PC-9 (cell line): ENCODE results near the gene RCSD1. TPM values are rescaled to one million over a fixed set of nuclear protein-coding genes. Genes with fewer than 3 reads are reported as not detected.

ENCODE experiments used
- BruUV-seq: library from RNA; stranded (reverse); fragments of 400-500 nt; replicated peaks from 2 replicates; lab custom pipeline; 2021; lab: Mats Ljungman, UMichigan
- CTCF ChIA-PET: fragments of 300-600 bp; sonication (Branson Sonifier 250); formaldehyde crosslinking; loops from one replicate; lab custom pipeline; 2022; ENCODE audit warnings: antibody characterized with exemption; lab: Charles Lee
- POLR2A ChIA-PET: fragments of 300-600 bp; sonication (Branson Sonifier 250); formaldehyde crosslinking; loops from one replicate; lab custom pipeline; 2022; ENCODE audit warnings: antibody characterized with exemption; ENCODE audit not compliant: unreplicated experiment; lab: Charles Lee
- DNase-seq, 2 experiments: peaks; one replicate each; pipeline versions ENCODE4 v3.0.0 to v3.0.0-alpha.2; 2015 to 2022; ENCODE audit warnings: mixed read lengths in 1 of 2
- H2AFZ ChIP-seq: fragments of 200-600 bp; sonication (generic); 2 replicates; pipeline ENCODE4 v1.8.1; 2017; ENCODE audit warnings: antibody characterized with exemption
- H3F3A ChIP-seq: fragments of 200-600 bp; sonication (generic); 2 replicates; pipeline ENCODE4 v1.8.1; 2017; ENCODE audit warnings: antibody characterized with exemption, mild to moderate bottlenecking, low read depth; ENCODE audit not compliant: insufficient read depth
- H3K27ac ChIP-seq: fragments of 200-600 bp; sonication (generic); 2 replicates; pipeline ENCODE4 v1.6.1; 2016; ENCODE audit warnings: mixed run types
- H3K27me3 ChIP-seq: fragments of 200-600 bp; sonication (generic); 2 replicates; pipeline ENCODE4 v1.6.1; 2016; ENCODE audit warnings: low read depth, mixed run types; ENCODE audit not compliant: insufficient read depth
- H3K36me3 ChIP-seq: fragments of 200-600 bp; sonication (generic); 2 replicates; pipeline ENCODE4 v1.6.1; 2016; ENCODE audit warnings: low read depth, mixed run types
- H3K4me1 ChIP-seq: fragments of 200-600 bp; sonication (generic); replicated peaks from 2 replicates; pipeline ENCODE4 v1.6.1; 2016; ENCODE audit warnings: mixed run types; ENCODE audit not compliant: insufficient read depth
- H3K4me2 ChIP-seq: fragments of 200-600 bp; sonication (generic); 2 replicates; pipeline ENCODE4 v1.6.1; 2017; ENCODE audit warnings: mixed run types
- H3K4me3 ChIP-seq: fragments of 200-600 bp; sonication (generic); 2 replicates; pipeline ENCODE4 v1.6.1; 2016; ENCODE audit warnings: mixed run types
- H3K79me2 ChIP-seq: fragments of 200-600 bp; sonication (generic); 2 replicates; pipeline ENCODE4 v1.6.1; 2017; ENCODE audit warnings: low read depth, mixed run types
- H3K9me2 ChIP-seq: fragments of 200-600 bp; sonication (generic); 2 replicates; pipeline ENCODE4 v1.8.1; 2017; ENCODE audit warnings: mild to moderate bottlenecking; ENCODE audit not compliant: insufficient read depth
- H3K9me3 ChIP-seq: fragments of 200-600 bp; sonication (generic); 2 replicates; pipeline ENCODE4 v1.8.1; 2016; ENCODE audit warnings: low read depth; ENCODE audit not compliant: insufficient read depth
- H4K20me1 ChIP-seq: fragments of 200-600 bp; sonication (generic); 2 replicates; pipeline ENCODE4 v1.8.1; 2017; ENCODE audit not compliant: insufficient read depth
- EZH2 ChIP-seq: fragments of 200-600 bp; sonication (generic); IDR thresholded peaks from 2 replicates; pipeline ENCODE4 v1.8.0; 2017; ENCODE audit warnings: antibody characterized with exemption, low read depth
- intact Hi-C: fragments of 100-400 bp; cut with micrococcal nuclease; formaldehyde crosslinking; loops from one replicate; pipeline ENCODE4 v1.10.0; 2022; ENCODE audit not compliant: unreplicated experiment
- total RNA-seq: library from RNA; stranded (reverse); gene quantifications from 2 replicates; pipeline ENCODE4 v1.2.3, GENCODE V29; 2021
- TF ChIP-seq, protein P1 (sequence below): fragments of 200-600 bp; sonication (generic); conservative IDR thresholded peaks from 2 replicates; pipeline ENCODE4 v1.6.1; 2017; ENCODE audit warnings: mixed run types, antibody characterized with exemption, mild to moderate bottlenecking, moderate library complexity

Gene RCSD1
- total RNA-seq, 1 experiment from 2014 or later, result not detected

DNA sequence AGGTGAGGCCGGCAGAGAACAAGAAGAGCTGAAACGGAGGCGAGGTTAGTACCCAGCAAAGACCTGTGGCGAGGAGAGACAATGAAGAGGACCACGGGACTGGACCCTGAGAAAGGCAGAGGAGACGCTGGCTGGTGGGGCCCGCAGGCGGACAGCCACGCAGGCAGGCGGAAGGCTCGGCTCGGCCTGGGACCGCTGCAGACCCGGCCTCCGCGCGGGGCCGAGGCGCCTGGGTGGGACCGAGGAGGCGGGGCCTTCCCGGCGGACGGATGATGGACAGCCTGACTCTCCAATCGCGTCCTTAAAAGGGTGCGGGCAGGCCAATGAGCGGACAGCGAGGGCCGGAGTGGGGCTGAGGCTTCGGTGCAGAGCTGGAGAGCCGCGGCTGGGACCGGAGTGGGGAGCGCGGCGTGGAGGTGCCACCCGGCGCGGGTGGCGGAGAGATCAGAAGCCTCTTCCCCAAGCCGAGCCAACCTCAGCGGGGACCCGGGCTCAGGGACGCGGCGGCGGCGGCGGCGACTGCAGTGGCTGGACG is 91.7 kb downstream of the RCSD1 start, which contains the start of gene MPZL1:
TSS of gene MPZL1 (plus strand) at position 366 of the 535 bp plus-strand sequence. CDS start 170 bp downstream, outside the sequence.
- Histone ChIP-seq H3K27me3 (no peaks in the 10 kb centered on the region), H3K27ac (peak within 1 kb of the TSS; percentile 46), H3K36me3 (no peaks in the 10 kb centered on the region), H3K9me2 (no peaks in the 10 kb centered on the region), H3K9me3 (no peaks in the 10 kb centered on the region), H3K4me2 (peak within 1 kb of the TSS; percentile 95), H3K4me3 (peak within 1 kb of the TSS; percentile 74), H4K20me1 (peaks cover 10% of the 10 kb centered on the region), H3K4me1 (peaks cover 32% of the 10 kb centered on the region), H3F3A (peaks cover 10% of the 10 kb centered on the region; the same call in 1 of the 2 replicates), H2AFZ (peak within 1 kb of the TSS; percentile 95), H3K79me2 (peaks cover 48% of the 10 kb centered on the region)
- intact Hi-C loops, result loop anchor here (1.0 to 10.0 kb wide), 3 partner anchors 36 to 263 kb away; partner anchors contain the start of gene DCAF6
- BruUV-seq, result no TSS peak
- POLR2A ChIA-PET, result interaction anchor here (1.0 kb wide), 1 partner anchor 68 kb away, joined by 3 read pairs; no protein-coding TSS in a partner anchor
- peak; percentile 77 to 94 for DNase-seq
- TF ChIP-seq, protein P1, sequence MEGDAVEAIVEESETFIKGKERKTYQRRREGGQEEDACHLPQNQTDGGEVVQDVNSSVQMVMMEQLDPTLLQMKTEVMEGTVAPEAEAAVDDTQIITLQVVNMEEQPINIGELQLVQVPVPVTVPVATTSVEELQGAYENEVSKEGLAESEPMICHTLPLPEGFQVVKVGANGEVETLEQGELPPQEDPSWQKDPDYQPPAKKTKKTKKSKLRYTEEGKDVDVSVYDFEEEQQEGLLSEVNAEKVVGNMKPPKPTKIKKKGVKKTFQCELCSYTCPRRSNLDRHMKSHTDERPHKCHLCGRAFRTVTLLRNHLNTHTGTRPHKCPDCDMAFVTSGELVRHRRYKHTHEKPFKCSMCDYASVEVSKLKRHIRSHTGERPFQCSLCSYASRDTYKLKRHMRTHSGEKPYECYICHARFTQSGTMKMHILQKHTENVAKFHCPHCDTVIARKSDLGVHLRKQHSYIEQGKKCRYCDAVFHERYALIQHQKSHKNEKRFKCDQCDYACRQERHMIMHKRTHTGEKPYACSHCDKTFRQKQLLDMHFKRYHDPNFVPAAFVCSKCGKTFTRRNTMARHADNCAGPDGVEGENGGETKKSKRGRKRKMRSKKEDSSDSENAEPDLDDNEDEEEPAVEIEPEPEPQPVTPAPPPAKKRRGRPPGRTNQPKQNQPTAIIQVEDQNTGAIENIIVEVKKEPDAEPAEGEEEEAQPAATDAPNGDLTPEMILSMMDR, result no peak
- no peak for TF ChIP-seq EZH2
- CTCF ChIA-PET, result interaction anchor here (0.6 kb wide), 1 partner anchor 18 kb away, joined by 4 read pairs; no protein-coding TSS in a partner anchor

DNA sequence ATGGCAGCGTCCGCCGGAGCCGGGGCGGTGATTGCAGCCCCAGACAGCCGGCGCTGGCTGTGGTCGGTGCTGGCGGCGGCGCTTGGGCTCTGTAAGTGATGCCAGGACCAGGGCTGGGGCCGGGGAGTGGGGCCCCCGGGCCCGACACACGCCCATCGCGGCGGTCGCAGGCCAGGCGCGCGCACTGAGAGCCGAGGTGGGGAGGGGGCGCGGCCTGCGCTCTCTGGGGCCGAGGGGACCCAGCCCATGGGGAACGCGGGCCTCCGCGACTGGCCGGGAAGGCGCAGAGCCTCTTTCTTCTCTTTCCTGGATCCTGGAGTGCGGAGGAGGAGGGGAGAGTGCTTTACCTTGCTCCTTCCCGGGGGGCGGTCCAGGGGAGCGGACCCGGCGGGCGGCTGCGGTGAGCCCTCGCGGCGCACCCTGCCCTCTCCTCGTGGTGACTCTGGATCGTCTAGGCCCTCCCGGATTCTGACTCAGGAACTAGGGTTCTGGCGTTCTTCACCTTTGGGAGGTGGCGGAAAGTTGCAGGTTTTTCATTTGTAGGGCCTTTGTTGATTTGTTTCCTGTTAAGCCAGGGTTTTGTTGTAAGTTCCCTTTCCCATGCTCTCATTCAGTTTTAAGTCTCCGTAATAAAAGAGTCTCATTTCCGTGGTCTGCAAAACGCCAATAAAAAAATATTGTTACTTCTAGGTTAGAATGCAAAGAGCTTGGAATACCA is 92.3 kb downstream of the RCSD1 start:
- Histone ChIP-seq H3K9me2 (no peaks in the 10 kb centered on the region), H3K9me3 (no peaks in the 10 kb centered on the region), H2AFZ (peak overlapping the region; percentile 95), H3K4me1 (peaks cover 25% of the 10 kb centered on the region), H3K79me2 (peaks cover 54% of the 10 kb centered on the region), H3K27ac (peak overlapping the region; percentile 31), H3K36me3 (no peaks in the 10 kb centered on the region), H3F3A (0 out of 2 replicates have a peak, but pooled peaks cover 6% of the 10 kb centered on the region), H4K20me1 (peaks cover 10% of the 10 kb centered on the region), H3K27me3 (no peaks in the 10 kb centered on the region), H3K4me3 (peak overlapping the region; percentile 74), H3K4me2 (peak overlapping the region; percentile 95)
- DNase-seq, result peak in 1 of 2 experiments; percentile 47
- POLR2A ChIA-PET, result interaction anchor here (0.6 to 1.0 kb wide), 2 partner anchors 67 to 381 kb away, joined by 3 to 5 read pairs; no protein-coding TSS in a partner anchor
- TF ChIP-seq, protein P1, result no peak
- no peak for TF ChIP-seq EZH2
- CTCF ChIA-PET, result no interaction called here
- intact Hi-C loops, result loop anchor here (5.0 to 10.0 kb wide), 2 partner anchors 35 to 262 kb away; no protein-coding TSS in a partner anchor
- no TSS peak for BruUV-seq

DNA sequence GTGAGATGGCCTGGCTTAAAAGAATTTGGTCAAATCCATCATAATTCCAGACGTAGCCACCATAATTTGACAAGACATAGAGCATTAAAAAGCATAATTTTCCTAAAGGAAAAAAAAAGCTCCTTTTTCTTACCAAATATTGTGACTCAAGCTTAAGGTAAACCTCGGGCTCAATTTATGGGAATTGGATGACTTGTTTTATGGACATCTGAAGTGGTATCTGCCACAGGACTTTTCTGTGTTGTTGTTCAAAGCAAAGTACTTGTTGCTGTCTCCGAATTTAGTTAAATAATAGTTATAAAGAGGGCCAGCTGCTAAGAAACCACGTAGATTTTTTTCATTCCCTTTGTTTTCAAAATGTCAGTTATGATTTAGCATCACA is 92.8 kb downstream of the RCSD1 start:
- Histone ChIP-seq H3K27ac (peak overlapping the region; percentile 31), H3K36me3 (no peaks in the 10 kb centered on the region), H3K4me2 (peak overlapping the region; percentile 95), H2AFZ (peak overlapping the region; percentile 95), H3F3A (0 out of 2 replicates have a peak, but pooled peaks cover 6% of the 10 kb centered on the region), H3K4me3 (peak overlapping the region; percentile 74), H3K4me1 (peaks cover 25% of the 10 kb centered on the region), H3K27me3 (no peaks in the 10 kb centered on the region), H3K79me2 (peaks cover 60% of the 10 kb centered on the region), H3K9me2 (no peaks in the 10 kb centered on the region), H4K20me1 (peaks cover 10% of the 10 kb centered on the region), H3K9me3 (no peaks in the 10 kb centered on the region)
- POLR2A ChIA-PET, result interaction anchor here (0.6 kb wide), 1 partner anchor 381 kb away, joined by 5 read pairs; no protein-coding TSS in a partner anchor
- DNase-seq, result no peak
- intact Hi-C loops, result loop anchor here (5.0 to 10.0 kb wide), 2 partner anchors 34 to 262 kb away; no protein-coding TSS in a partner anchor
- no TSS peak for BruUV-seq
- CTCF ChIA-PET, result no interaction called here
- TF ChIP-seq, protein P1, result no peak
- no peak for TF ChIP-seq EZH2
